Measurements from ENCODE around the gene SSTR5.

Gene SSTR5

GRCh38 chr16:1096169-1097082, 23.9 kb downstream of the SSTR5 start, which contains the start of gene C1QTNF8:
Gene C1QTNF8, minus strand, starts transcription at chr16:1096244. Its CDS starts 1,322 bp downstream, at chr16:1094922.
- TF ChIP-seq POLR2AphosphoS5 (IDR thresholded peaks at IDR 0.05; ENCODE audit: borderline replicate concordance, low read depth, low read length) (no peak), EZH2 (IDR thresholded peaks at IDR 0.05) (no peak), FOXP2 (optimal IDR thresholded peaks at IDR 0.05; ENCODE audit: control extremely low read depth, extremely low read length, insufficient read depth) (no peak)
- Histone ChIP-seq H3K36me3 (ENCODE audit: insufficient read depth, low read length) (no peaks in the 10 kb centered on the region), H3K9ac (ENCODE audit: insufficient read length) (no peak within 1 kb of the TSS), H3K4me3 (no peak within 1 kb of the TSS), H3K9me3 (ENCODE audit: low read depth, low read length) (no peaks in the 10 kb centered on the region), H3K27ac (no peak within 1 kb of the TSS)
- no peak for DNase-seq (ENCODE audit: low read depth, low spot score)

DNA sequence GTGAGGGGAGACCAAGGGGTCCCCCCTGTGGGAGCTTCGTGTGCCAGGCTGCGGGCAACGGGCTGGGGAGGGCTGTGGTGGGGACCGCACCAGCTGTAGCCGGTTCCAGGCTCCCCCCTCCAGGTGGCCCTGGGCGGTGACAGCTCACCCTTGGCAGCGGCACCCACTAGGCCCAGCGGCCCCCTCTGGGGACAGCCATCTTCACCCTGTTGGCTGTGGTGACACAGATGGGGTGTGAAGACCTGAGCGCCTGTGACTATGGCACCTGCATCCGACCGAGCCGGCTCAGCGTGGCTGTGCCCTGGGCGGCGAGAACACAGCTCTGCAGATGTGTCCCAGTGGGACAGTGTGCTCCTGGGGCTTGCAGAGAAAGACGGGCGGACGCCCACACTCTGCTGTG, 24.6 kb downstream of the SSTR5 start:
- Histone ChIP-seq H3K9me3 (ENCODE audit: low read depth, low read length) (no peaks in the 10 kb centered on the region), H3K36me3 (ENCODE audit: insufficient read depth, low read length) (no peaks in the 10 kb centered on the region), H3K9ac (ENCODE audit: insufficient read length) (no peak overlapping the region), H3K4me3 (no peak overlapping the region), H3K27ac (no peak overlapping the region)
- no peak for DNase-seq (ENCODE audit: low read depth, low spot score)
- no peak for TF ChIP-seq EZH2 (IDR thresholded peaks at IDR 0.05)
- TF ChIP-seq FOXP2 (optimal IDR thresholded peaks at IDR 0.05; ENCODE audit: control extremely low read depth, extremely low read length, insufficient read depth), result no peak
- no peak for TF ChIP-seq POLR2AphosphoS5 (IDR thresholded peaks at IDR 0.05; ENCODE audit: borderline replicate concordance, low read depth, low read length)

GRCh38 chr16:1097800-1098199, 25.3 kb downstream of the SSTR5 start:
- no peaks in the 10 kb centered on the region for H3K9me3 ChIP-seq (ENCODE audit: low read depth, low read length)
- H3K4me3 ChIP-seq, result no peak overlapping the region
- no peaks in the 10 kb centered on the region for H3K36me3 ChIP-seq (ENCODE audit: insufficient read depth, low read length)
- H3K9ac ChIP-seq (ENCODE audit: insufficient read length), result no peak overlapping the region
- TF ChIP-seq EZH2 (IDR thresholded peaks at IDR 0.05) (no peak), FOXP2 (optimal IDR thresholded peaks at IDR 0.05; ENCODE audit: control extremely low read depth, extremely low read length, insufficient read depth) (no peak), POLR2AphosphoS5 (IDR thresholded peaks at IDR 0.05; ENCODE audit: borderline replicate concordance, low read depth, low read length) (no peak)
- no peak for DNase-seq (ENCODE audit: low read depth, low spot score)
- H3K27ac ChIP-seq, result no peak overlapping the region

DNA sequence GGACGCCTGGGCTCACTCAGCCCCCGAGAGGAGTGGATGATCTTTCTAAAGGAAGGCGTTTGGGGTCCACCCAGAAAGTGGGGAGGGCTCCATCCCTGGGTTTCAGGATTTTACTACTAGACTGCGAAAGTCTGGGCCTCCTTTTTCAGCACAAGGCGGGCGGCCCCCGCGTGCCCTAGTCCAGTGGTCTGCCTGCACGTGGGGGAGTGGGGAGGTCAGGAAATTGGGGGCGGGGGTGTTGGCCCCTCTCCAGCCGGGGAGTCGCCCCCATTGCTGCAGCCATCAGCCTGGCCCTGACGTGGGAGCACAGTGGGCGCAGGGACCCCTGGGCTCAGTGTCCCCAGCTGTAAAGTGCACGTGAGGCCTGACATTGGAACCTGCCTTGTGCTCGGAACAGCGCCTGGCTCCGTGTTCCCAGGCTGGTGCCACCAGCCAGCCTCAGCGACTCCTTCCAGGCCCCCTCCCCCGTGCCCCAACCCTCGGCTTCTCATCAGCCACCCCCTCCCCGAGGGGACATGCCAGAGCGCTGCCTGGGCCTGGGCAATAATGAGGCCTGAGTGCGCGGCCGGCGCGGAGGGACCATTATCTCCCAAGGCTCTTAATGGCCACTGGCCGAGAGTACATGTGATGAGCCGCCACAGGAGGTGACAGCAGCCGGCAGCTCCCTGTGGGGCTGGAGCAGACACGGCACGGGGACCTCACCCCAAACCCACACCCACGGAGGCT, 25.9 kb downstream of the SSTR5 start:
- no peak overlapping the region for H3K9ac ChIP-seq (ENCODE audit: insufficient read length)
- TF ChIP-seq POLR2AphosphoS5 (IDR thresholded peaks at IDR 0.05; ENCODE audit: borderline replicate concordance, low read depth, low read length) (no peak), EZH2 (IDR thresholded peaks at IDR 0.05) (no peak), FOXP2 (optimal IDR thresholded peaks at IDR 0.05; ENCODE audit: control extremely low read depth, extremely low read length, insufficient read depth) (no peak)
- no peak overlapping the region for H3K27ac ChIP-seq
- no peak for DNase-seq (ENCODE audit: low read depth, low spot score)
- H3K4me3 ChIP-seq, result no peak overlapping the region
- H3K9me3 ChIP-seq (ENCODE audit: low read depth, low read length), result no peaks in the 10 kb centered on the region
- H3K36me3 ChIP-seq (ENCODE audit: insufficient read depth, low read length), result no peaks in the 10 kb centered on the region

DNA sequence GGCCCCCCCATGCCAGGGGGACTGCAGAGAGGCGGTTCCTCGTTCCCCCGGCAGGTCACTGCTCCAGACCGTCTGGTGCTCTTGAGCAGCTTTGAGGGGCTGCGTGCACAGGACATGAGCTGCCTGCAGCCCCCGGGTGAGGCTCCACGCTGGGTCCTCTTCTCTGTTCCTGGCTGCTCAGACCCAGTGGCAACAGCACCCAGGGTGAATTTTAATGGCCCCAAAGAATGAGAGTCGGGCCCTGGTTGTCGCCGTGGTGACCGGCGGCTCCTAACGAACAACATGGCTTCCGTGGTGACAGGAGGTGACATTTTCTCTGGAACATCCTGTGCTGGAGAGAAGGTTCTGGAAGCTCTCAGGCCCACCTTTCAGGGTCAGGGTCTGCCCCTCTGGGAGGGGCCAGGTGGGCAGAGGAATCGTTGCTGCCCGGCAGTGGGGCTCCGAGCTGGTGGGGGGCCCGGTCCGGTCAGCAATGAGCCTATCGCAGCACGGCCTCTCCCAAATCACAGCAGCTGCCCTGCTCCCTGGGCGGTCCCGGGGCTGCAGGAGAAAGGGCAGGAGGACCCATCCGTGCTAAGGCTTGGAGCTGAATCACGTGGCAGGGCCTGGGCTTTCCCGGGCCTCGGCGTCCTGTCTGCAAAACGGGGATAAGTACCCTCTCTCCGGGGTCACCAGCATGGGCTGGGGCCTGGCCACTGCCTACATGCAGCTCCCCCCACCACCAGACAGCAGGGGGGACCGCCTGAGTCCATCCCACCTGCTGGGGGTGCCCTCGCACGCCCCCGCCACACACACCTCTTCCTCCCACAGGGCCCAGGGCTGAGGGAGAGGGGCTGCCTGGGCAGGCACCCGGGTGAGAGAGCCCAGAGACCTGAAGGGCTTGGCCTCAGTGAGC, 26.9 kb downstream of the SSTR5 start:
- Histone ChIP-seq H3K9ac (ENCODE audit: insufficient read length) (no peak overlapping the region), H3K9me3 (ENCODE audit: low read depth, low read length) (no peaks in the 10 kb centered on the region), H3K27ac (no peak overlapping the region), H3K4me3 (no peak overlapping the region), H3K36me3 (ENCODE audit: insufficient read depth, low read length) (no peaks in the 10 kb centered on the region)
- TF ChIP-seq EZH2 (IDR thresholded peaks at IDR 0.05), result no peak
- DNase-seq (ENCODE audit: low read depth, low spot score), result no peak

DNA sequence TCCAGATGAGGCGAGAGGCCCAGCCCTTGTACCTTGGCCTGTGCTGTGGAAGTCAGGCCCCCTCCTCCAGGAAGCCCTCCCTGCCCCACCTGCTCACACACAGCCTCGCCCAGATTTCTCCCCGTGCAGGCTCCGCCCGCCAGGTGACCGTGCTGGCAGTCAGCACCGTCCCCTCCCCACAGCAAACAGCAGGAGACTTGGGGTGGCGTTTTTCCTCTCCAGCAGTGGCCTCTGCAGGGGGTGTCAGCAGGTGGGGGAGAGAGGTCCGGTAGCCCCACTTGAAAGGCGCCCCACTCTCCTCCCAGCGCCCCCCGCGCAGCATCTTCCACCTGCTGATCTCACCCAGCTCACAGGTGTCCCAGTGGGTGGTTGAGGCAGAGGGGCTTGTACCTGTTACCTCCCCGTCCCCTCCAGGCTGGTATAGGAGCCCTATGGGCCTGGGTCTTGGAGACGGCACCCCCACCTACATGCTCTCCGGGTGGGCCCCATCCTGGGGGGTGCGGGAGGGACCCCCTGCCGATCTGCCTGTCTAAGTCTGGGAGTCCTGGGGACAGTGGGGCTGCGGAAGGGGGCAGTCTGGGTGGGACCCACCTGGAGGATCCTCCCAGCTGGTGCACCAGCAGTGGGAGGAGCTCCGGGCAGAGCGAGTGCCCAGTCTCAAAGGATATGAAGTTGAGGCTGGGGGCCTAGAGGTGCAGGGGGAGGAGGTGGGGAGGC, 27.7 kb downstream of the SSTR5 start:
- H3K9ac ChIP-seq (ENCODE audit: insufficient read length), result no peak overlapping the region
- H3K27ac ChIP-seq, result no peak overlapping the region
- H3K36me3 ChIP-seq (ENCODE audit: insufficient read depth, low read length), result no peaks in the 10 kb centered on the region
- DNase-seq (ENCODE audit: low read depth, low spot score), result no peak
- no peaks in the 10 kb centered on the region for H3K9me3 ChIP-seq (ENCODE audit: low read depth, low read length)
- no peak overlapping the region for H3K4me3 ChIP-seq
- TF ChIP-seq EZH2 (IDR thresholded peaks at IDR 0.05), result no peak
- no peak for TF ChIP-seq POLR2AphosphoS5 (IDR thresholded peaks at IDR 0.05; ENCODE audit: borderline replicate concordance, low read depth, low read length)
- no peak for TF ChIP-seq FOXP2 (optimal IDR thresholded peaks at IDR 0.05; ENCODE audit: control extremely low read depth, extremely low read length, insufficient read depth)

DNA sequence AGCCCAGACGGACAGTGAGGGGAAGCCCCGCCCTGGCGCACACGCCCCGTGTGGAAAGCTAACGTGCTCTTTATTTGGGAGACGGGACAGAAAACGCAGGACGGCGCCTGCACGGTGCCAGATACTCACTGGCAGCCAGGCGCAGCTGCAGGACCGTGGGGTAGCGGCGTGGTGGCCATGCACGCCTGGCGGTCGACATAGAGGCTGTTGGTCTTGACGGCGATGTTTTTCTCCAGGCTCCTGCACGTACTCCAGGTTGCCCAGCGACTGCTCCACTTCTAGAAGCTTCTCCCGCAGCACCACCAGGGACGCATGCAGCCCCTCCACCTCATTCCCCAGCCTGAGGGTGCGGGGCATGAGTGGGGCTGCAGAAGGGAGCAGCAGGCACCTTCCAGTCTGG, 28.6 kb downstream of the SSTR5 start:
- no peaks in the 10 kb centered on the region for H3K9me3 ChIP-seq (ENCODE audit: low read depth, low read length)
- DNase-seq (ENCODE audit: low read depth, low spot score), result no peak
- no peak overlapping the region for H3K4me3 ChIP-seq
- H3K36me3 ChIP-seq (ENCODE audit: insufficient read depth, low read length), result no peaks in the 10 kb centered on the region
- H3K9ac ChIP-seq (ENCODE audit: insufficient read length), result no peak overlapping the region
- H3K27ac ChIP-seq, result no peak overlapping the region
- TF ChIP-seq POLR2AphosphoS5 (IDR thresholded peaks at IDR 0.05; ENCODE audit: borderline replicate concordance, low read depth, low read length) (no peak), EZH2 (IDR thresholded peaks at IDR 0.05) (no peak), FOXP2 (optimal IDR thresholded peaks at IDR 0.05; ENCODE audit: control extremely low read depth, extremely low read length, insufficient read depth) (no peak)

All from SK-N-MC (cell line).